ENCODE results near the gene ZNF710.

Gene ZNF710

DNA sequence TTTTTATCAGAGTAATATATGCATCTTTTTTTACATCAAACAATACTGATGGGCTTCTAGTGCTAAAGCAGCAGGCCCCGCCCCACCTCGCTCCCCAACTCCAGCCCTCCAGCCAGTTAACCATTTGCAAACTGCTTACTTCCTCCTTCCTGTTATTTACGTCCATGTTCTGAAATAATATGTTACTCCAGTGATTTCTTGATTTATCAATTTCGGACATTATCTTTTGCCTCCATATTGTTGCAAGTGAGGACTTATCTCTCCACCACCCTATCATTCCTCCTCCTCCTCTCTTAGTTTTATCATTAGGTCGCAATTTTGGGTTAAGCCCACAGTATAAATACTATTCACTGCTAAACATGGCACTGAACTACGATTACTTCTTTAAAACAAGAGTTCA, 39.5 kb downstream of the ZNF710 start:
- no peak for DNase-seq

DNA sequence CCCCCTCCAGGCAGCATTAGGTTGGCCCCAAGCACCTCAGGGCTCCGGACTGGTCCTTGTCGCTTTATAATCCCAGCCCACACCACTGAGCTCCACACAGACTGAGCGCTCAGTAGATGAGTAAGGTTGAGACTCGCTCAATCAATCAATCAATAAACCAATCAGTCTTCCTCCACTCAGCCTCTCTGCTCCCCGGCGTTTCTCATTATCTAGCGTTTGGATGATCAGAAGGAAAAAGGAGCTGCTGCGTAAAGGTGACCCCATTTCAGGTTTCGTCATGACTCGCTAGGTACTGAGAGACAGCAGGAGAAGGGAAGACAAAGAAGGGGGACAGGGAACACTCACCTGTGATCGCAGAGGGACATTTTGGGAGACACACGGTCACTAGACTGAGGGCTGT, 41.2 kb downstream of the ZNF710 start:
- DNase-seq: no peak

DNA sequence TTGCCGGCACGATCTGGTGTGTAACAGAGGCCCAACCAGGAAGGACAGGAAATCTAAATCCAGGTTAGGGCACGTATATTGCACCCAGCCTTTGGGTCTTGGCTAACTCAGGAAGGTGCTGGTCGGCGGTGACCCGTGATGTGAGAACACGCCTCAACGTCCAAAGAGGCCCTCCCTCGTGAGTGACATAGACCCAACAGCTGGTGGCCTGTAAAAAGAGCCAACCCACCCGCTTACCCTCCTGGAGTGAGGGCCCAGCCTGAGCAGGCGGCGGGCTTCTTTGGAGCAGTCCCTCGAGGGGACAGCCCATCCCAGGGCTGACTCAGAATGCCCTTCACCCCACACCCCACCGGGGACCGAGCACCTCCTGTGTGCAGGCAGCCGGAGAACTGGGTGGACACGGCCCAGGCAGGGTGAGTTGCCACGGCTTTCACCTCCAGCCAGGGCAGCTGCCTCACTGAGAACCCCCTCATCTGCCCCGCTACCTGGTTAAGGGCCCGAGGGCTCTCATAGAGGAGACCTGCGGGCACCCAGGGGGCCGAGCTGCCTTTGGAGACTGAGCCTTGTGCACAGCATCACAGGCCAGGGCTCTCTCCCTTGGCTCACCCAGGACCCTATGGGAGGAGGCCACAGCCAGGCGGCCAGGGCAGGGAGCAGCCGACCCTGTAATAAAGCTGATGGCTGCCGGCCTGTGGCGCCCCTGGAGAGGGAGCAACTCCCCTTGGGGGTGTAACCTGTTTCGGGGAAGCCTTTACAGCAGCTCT, 41.8 kb downstream of the ZNF710 start:
- DNase-seq: no peak

DNA sequence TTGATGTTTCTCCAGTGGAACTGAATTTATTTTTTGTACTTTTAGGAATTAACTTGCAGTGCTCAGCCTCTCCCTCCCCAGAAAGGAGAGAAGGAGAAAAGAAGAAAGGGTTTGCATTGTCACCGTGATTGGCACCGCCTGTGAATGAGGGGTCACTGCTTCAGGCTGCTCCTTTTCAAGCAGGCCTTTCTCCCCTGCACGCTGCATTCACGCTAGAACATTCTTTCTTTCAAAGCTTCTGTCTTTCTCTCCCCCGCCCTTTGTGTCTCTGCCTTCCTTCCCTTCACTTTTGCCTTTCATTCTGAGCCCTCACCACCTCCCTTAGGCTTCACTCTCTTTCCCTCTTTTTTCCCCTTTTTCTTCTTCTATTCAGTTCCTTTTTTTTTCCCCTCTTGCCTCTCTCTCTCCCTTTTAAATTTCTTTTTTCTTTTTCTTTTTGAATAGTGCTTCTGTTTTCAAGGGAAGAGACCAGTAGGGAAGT, 42.4 kb downstream of the ZNF710 start:
- DNase-seq: no peak

DNA sequence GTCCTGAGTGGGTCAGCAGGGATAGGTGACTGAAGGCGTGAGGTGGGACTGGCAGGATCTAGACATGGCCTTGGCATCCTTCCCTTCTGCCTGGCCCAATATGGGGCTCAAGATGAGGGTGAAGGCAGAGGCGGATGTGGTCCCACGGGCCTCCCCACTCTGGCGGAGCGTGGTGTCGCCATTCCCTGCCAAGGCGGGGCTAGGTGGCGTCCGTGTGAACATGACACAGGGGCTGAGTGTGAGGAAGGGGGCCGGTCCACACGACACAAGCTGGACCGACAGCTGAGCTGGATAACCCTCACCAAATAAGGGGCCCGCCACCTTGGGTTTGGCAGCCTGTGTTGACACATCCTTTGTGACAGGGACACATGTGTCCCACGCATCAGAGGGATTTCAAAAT, 43.1 kb downstream of the ZNF710 start:
- no peak for DNase-seq

DNA sequence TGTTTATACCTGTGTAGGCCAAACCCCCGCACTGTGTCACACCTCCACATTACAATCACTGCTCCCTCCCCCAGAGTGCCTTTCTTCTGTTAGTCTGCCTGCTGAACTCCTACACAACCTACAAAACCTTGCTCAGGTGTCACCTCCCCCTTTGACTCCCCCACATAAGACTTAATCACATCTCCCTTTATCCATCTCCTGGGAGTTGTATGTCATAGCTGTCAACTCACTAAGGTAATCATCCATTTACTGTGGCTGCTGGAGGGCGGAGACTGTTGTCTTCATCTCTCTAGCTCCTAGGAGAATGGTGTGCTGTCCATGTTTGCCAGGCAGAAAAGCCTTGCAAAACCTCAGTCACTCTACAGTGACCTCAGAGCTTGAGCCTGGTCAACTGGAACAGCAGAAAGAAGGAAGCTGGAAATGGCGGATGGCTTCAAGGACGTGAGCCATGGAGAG, 43.8 kb downstream of the ZNF710 start:
- DNase-seq: no peak

DNA sequence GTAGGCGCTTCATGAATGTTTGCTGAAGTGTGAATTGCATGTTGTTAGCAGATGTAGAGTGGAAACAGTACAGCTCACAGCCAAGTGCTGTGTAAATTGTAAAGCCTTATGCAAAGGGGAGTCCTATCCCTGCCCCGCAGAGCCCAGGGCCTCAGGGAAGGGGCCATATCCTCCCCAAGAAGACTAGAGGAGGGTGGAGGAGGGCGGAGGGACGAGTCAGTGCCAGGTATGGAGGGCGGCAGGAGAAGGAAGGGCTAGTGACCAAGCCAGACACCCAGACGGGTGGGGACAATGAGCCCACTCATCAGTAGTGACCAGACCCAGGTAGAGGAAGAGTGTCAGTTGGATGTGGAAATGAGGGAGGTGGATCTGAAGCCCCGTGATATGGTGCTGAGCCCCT, 45.2 kb downstream of the ZNF710 start:
- no peak for DNase-seq

DNA sequence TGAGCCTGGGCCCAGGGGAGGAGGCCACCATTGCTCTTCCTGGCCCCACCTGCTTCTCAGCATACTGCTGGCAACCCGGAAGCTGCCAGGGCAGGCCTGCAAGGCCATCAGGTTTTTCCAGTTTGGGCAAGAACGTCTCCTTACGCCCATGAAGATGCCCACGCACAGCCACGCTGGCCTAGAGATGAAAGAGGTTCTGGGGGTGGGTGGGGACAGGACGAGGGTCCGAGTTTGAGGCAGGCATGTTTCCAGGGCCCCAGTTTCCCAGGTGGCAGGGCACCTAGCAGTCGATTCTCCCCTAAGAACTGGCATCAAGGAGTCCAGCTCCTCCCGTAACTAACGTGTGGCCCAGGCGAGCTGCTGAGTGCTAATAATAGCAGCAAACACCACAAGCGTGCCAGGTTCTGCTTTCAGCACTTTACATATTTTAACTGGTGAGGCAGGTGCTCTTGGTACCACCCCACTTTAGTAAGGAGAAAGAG, 45.8 kb downstream of the ZNF710 start:
- DNase-seq: peak; percentile 67

DNA sequence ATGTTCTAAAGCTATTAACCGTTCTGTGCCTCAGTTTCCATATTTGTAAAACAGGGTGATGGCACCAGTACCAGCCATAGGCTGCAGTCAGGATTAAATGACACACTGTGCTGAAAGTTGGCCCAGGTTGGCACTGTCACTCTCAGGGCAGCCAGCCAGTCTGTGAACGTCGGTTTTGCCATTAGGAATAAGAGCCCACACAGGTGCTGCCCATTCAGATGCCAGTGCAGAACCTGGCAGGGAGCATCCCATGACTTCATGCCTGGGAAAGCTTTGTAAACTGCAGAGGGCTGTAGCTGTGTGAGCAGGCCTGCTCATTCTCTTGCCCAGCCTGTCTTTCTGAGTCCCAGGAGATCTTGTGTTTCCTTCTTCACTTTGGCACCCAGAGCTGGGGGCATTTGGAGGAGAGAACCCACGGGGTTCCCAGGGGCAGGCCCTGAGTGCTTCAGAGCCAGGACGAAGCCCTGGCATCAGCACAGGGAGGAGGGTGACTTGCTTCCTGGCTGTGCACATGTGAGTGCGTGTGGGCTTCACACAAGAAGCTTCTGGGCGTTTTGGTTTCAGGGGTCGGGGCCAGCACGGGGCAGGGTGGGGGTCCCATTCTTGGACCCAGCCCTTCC, 46.9 kb downstream of the ZNF710 start:
- no peak for DNase-seq

DNA sequence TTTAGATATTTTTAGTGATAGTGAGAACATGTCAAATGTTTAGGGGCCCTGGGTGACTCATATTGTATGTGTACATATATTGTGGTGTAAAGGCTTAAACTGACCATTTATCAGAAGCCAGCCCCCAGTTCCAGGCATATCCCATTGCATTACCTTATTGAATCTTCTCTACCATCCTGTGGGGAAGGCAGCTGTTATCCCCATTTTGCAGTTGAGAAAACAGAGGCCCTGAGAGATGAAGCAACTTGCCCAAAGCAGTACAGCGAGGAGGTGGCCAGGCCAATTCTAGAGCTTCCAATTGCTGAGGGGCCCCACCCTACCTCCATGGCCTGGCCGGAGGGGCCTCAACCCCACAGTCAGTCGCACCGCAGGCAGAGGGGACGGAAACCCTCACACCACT, 47.9 kb downstream of the ZNF710 start:
- no peak for DNase-seq

DNA sequence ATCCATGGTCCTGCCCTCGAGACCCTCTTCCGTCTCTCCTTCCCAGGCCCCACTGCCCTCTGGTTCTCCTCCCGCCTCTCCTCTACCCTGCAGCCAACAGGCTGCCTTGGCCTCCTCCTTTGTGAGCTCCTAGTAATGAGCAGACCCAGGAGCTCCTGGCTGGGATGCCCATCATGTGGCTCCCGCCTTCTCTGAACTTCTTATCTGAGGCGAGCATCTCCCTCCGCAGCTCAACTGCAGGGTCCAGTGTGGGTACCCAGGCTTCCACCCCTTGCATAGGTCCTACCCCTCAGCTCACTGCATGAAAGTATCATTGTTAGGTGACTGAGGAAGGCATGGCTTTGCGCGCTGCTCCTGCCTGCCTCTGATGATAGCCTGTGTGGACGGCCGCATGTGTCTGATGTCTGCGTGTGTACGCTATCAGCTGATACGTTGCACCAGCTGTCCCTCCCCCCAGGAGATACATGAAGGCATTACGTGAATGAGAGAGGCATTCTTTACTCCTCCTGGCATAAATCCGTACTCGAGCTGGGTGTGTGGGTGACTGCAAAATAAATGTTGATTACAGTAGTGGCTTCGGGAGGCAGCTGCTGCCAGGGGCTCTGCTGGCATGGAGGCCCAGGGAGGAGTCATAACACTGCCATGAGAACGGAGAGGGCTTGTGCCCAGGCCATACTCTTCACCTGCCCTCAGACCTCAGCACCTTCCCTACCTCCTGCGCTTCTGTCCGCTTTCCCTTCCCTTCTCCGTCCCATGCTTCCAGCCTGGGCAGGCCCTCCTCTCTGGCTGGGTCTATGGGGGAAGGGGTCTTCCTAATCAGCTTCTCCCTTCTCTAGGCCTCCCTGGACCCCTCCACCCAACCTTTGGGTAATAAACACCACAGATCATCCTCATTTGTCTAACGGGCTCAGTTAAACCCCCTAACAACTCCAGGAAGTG, 48.8 kb downstream of the ZNF710 start:
- DNase-seq: no peak

DNA sequence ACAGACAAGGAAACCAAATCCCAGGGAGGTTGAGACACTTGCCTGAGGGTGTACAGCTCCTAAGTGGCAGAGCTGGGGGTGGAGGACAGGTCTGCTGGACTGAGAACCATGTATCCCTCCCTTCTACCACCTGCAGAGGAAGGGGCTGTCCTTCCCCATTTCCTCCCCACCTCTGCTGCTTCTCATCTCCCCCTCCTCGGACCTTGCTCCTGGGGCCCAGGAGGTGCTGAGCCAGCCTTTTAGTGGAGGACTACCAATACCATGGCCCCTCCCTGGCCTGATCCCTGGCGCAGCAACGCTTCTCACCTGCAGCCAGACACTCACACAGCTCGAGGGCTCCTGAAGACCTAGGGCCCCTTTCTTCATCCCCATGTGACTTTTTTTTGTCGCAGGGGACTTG, 50.8 kb downstream of the ZNF710 start:
- DNase-seq: no peak

DNA sequence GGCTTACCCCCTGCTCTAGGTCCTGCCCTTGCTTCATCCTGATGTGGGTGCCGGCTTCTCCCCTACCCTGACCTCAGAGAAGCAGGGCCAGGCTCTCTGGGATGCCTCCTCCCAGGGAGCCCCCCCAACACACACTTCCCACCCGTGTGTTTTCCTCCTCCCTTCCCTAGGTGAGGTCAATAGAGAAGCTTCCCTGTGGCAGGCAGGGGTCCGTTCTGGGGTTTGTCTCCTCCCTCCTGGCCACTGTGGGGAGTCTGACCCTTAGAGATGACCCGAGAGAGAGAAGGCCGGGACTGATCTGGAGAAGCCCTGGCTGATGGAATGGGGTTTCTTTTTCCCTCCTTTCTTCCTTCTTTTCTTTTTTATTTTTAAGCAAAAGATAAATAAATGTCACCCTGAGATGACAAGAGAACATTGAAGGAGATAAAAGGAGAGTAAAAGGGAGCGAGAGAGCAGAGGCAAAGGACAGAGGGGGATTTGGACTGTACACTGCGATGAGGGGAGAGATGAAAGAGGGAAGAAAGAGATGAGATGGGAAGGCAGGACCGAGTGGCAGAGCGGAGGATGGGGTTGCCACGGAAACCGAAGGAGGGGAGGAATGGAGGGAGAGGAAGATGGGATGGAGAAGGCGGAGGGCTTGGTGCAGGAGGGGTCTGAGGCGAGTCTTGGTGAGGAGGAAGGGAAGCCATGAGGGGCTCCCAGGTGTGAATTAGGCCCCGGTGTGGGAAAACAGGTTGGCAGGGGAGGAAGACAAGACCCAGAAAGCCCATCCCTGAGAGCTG, 52.8 kb downstream of the ZNF710 start:
- DNase-seq: no peak

DNA sequence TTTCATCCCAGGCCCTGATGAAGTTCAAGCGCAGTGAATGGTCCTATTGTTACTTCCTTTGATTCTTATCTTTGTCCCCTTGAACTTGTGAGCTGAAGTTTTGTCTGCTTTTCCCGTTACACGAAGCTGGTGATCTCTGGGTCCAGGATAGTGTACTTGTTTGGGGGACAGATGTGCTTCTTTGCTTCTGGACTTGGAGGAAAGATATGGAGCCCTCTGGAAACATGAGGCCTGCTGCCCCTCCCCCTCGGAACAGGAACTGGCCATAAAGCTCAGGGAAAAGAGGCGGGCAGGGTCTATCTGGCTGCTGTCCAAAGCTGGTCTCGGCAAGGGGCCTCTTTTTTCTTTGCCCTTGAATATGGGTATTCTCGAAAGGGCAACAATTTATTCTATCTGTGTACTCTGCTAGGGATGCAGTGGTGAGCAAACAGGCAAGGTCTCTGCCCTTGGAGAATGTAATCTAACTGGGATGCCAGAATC, 53.5 kb downstream of the ZNF710 start:
- DNase-seq: no peak

DNA sequence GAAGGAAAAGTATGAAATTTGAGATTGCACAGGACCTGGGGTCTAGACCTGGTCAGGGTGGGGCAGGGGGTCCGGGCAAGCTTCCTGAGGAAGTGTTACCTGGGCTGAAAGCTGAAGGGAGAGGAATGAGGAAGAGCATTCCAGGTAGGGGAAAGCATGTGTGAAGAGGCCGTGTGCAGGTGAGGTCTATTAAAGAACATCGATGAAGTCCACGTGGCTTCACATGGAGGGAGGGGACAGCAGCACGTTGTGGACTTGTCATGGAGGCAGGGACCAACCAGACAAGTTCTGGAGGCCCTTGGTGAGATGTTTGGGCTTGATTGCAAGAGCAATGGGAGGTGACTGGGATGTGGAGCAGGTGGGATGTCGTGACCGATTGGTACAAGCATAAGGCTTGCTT, 54.1 kb downstream of the ZNF710 start:
- DNase-seq: no peak

DNA sequence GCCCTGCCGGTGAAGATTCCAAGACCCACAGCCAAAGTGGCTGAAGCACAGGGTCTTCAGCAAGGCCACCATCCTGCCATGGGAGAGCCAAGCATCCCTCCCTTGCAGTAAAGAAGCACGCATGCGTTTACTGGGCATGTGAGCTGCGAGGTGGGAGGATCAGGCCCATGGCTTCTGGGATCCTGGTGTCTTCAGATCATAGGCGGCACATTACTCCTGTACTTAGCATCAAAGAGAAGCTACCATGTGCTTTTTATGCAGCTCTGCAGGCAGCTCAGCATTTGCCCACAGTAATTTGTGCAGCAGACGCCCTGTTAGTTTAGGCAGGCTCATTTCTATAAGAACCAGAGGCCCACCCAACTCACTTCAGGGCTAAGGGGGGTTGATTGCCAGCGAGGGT, 55.4 kb downstream of the ZNF710 start:
- DNase-seq: no peak

DNA sequence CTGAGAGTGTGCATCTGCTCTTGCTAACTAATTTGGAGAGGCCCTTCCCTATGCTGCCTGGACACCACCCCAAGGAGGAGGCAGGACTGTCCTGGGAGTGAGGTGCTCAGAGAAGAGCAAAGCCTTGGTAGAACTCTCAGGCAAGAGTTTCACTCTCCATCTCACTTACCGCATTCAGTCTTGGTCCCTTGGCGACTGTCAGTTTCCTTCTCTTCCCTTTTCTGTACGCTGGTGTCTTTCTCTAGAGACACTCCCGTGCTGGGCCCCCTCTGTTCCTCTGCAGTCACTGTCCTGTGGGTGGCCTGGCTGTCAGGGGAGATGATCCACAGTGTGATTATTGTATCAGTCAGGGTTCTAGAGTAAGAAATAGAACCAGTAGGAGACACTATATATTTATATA, 57.2 kb downstream of the ZNF710 start:
- no peak for DNase-seq

DNA sequence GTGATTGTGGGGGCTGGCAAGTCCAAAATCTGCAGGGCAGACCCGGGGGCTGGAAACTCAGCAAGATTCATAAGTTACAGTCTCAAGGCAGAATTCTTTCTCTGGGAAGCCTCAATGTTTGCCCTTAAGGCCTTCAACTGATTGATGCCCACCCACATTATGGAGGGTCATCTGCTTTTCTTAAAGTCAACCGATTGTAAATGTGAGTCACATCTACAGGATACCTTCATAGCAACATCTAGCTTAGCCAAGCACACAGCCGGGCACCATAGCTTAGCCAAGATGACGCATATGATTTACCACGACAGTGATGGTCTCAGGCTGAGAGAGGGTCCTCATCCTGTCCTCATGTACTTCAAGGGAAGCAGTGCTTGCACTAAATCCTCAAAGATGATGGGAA, 57.7 kb downstream of the ZNF710 start:
- no peak for DNase-seq

DNA sequence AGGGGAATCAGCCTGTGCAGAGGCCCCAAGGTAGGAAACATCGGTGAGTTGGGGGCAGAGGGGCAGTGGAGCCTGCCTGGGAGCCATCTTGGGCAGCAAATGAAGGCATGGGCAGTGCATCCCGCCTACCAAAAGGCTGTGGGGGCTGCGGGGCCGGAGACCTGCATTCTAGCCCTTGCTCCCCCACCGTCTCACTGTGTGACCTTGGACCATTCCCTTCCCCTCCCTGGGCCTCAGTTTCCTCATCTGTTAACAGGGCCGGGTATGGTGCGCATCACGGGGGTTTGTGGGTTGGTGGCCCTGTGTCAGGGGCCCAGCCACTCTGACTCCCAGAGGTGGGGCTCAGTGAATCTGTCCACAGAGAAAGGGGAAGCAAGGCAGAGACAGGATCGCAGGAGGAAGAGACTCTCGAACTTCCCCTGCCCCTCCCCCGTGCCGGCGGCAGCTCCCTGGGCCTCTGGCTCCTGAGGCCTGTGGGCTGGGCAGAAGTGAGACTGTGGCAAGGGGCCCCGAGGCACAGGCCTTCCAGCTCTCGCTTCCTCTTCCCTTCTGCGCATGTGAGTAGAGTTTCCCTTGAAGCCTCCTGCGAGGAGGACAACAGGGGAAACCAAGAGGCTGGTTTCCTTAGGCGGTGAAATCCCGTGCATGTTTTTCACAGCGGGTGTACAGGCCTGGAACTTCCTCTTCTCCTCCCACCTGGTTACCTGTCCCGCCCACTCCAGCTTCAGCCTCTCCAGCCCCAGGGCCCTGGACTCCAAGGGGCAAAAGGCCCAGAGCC, 58.3 kb downstream of the ZNF710 start:
- DNase-seq: no peak

DNA sequence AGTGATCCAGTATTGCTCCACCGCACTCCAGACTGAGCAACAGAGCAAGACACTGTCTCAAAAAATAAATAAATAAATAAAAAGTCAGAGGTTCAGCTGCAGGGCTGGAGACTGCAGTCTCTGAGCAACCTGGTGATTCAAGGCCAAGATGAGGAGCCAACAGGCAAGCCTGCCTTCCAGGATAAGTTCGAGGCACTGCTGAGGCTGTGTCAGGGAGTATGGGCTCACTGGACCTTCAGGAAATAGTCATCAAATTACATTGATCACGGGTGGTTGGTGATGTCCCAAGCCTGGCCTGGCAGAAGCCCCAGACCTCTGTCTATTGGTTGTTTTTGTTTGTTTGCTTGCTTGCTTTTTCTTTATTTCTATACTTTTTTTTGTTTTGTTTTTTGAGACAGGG, 59.7 kb downstream of the ZNF710 start:
- DNase-seq: no peak

DNA sequence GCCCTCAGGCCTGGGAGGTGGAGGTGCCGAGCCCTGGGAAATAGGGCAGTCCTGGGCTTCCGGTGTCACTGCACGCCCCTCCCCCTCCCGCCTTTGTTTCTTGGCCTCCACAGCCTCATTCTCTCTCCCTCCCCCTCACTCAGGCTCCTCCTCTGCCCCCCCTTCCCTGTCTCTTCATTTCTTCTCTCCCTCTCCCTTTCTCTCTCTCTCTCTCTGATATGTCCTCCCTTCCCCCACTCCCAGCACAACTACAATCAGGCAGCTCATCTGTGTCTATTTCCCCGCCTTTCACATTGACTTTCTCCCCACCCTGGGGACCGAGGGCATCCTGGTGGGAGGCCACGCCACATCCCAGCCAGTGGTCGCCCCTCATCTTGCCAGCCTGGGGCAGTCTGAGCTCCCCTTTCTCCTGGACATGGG, 60.9 kb downstream of the ZNF710 start:
- peak; percentile 68 for DNase-seq

Measured in NCI-H774 (cell line).